K562 (cell line): ENCODE measurements around the gene GOPC. TPM values are rescaled to one million over a fixed set of nuclear protein-coding genes. Genes with fewer than 3 reads are reported as not detected.

Experiments
- BCL6 ChIP-seq: fragments of 250-450 bp; sonication (Bioruptor Pico); IDR thresholded peaks from 2 replicates; pipeline ENCODE4 v1.4.0; 2020
- DIDO1 ChIP-seq: fragments of 450-650 bp; IDR thresholded peaks from 2 replicates; pipeline ENCODE4 v1.6.1; 2016; ENCODE audit warnings: low read depth, missing biosample characterization, missing genetic modification characterization
- NCOR1 ChIP-seq: fragments of 450-650 bp; IDR thresholded peaks from 2 replicates; pipeline ENCODE4 v1.6.1; 2016; ENCODE audit warnings: mild to moderate bottlenecking, moderate library complexity
- NFIC ChIP-seq: fragments of 450-650 bp; IDR thresholded peaks from 2 replicates; pipeline ENCODE4 v1.6.1; 2017; ENCODE audit warnings: mild to moderate bottlenecking, inconsistent platforms
- RBM34 ChIP-seq: fragments of 200-400 bp; formaldehyde crosslinking; IDR thresholded peaks from 2 replicates; pipeline ENCODE4 v1.6.1; 2018; ENCODE audit warnings: low read length, borderline replicate concordance; ENCODE audit not compliant: insufficient read depth
- SAP30 ChIP-seq: fragments of 200-600 bp; sonication (generic); IDR thresholded peaks from 2 replicates; pipeline ENCODE4 v1.6.1; 2012; ENCODE audit warnings: borderline replicate concordance, low read depth, mild to moderate bottlenecking, moderate library complexity, low read length, control low read depth, inconsistent platforms; ENCODE audit not compliant: insufficient read depth, poor library complexity, severe bottlenecking
- SIN3A ChIP-seq, 2 experiments: fragments of 150-350 bp in 1 of 2; IDR thresholded peaks; 2 replicates each; pipeline ENCODE4 v1.6.1; 2011 to 2016; ENCODE audit warnings: borderline replicate concordance in 2 of 2, low read depth in 2 of 2, low read length in 2 of 2, mild to moderate bottlenecking in 2 of 2, moderate library complexity in 2 of 2; ENCODE audit not compliant: control insufficient read depth in 1 of 2
- SMARCB1 ChIP-seq: IDR thresholded peaks from 2 replicates; pipeline ENCODE4 v1.6.1; 2011; ENCODE audit warnings: improper control_type of control experiment, low read depth; ENCODE audit not compliant: insufficient read length
- SMARCE1 ChIP-seq: fragments of 450-650 bp; IDR thresholded peaks from 2 replicates; pipeline ENCODE4 v1.7.1; 2016; ENCODE audit warnings: mild to moderate bottlenecking
- SREBF2 ChIP-seq: sonication (generic); formaldehyde crosslinking; IDR thresholded peaks from 2 replicates; pipeline ENCODE4 v1.4.0; 2020; ENCODE audit warnings: mild to moderate bottlenecking, missing genetic modification reagents
- ZNF146 ChIP-seq: IDR thresholded peaks from one replicate; pipeline ENCODE4 v1.6.1; 2018; ENCODE audit warnings: missing compliant biosample characterization; ENCODE audit not compliant: unreplicated experiment
- ZNF311 ChIP-seq: fragments of 250-450 bp; sonication (Bioruptor Pico); IDR thresholded peaks from 2 replicates; pipeline ENCODE4 v1.4.0; 2020; ENCODE audit warnings: mild to moderate bottlenecking, moderate library complexity
- polyA plus RNA-seq, 8 experiments: library from polyadenylated mRNA; depleted of rRNA in 4 of 8; stranded (reverse) in 5 of 8; unstranded in 3 of 8; fragments of >200 nt; fragmentation: Nextera tagmentation in 2 of 8; fragmentation: Illumina TruSeq in 1 of 8; extraction: Ambion mirVana in 2 of 8; extraction: Trizol in 1 of 8; gene quantifications; 2 replicates each; pipeline versions ENCODE4 v1.2.1 to v1.2.3, GENCODE V29; 2011 to 2014; ENCODE audit warnings: inconsistent platforms in 1 of 8, missing spikeins in 1 of 8
- total RNA-seq, 7 experiments: library from RNA; depleted of rRNA in 6 of 7; stranded (reverse); fragments of >200 nt in 6 of 7; fragmentation: Illumina TruSeq in 2 of 7; extraction: Trizol in 2 of 7; gene quantifications; 2 replicates each; pipeline versions ENCODE4 v1.2.1 to v1.2.3, GENCODE V29; 2011 to 2021; ENCODE audit warnings: low replicate concordance in 1 of 7
- TF ChIP-seq, protein P1 (sequence below): sonication (generic); formaldehyde crosslinking; IDR thresholded peaks from 2 replicates; pipeline ENCODE4 v1.8.1; 2023; ENCODE audit warnings: missing genetic modification reagents, mild to moderate bottlenecking, borderline replicate concordance
- TF ChIP-seq, protein P2 (sequence below): fragments of 250-450 bp; sonication (Bioruptor Pico); IDR thresholded peaks from 2 replicates; pipeline ENCODE4 v1.6.1; 2021; ENCODE audit warnings: mild to moderate bottlenecking
- TF ChIP-seq, protein P3 (sequence below): fragments of 250-450 bp; sonication (Bioruptor Pico); IDR thresholded peaks from 2 replicates; pipeline ENCODE4 v1.8.0; 2021; ENCODE audit warnings: borderline replicate concordance, mild to moderate bottlenecking, moderate library complexity; ENCODE audit not compliant: poor library complexity, severe bottlenecking
- TF ChIP-seq, protein P4 (sequence below): sonication (generic); formaldehyde crosslinking; IDR thresholded peaks from 2 replicates; pipeline ENCODE4 v1.8.1; 2022; ENCODE audit warnings: missing genetic modification reagents
- TF ChIP-seq, protein P5 (sequence below): fragments of 250-450 bp; sonication (Bioruptor Pico); IDR thresholded peaks from 2 replicates; pipeline ENCODE4 v1.8.0; 2021; ENCODE audit warnings: moderate library complexity, mild to moderate bottlenecking, inconsistent platforms

GOPC gene
- total and polyA plus RNA-seq, 9 of the 15 experiments (the other 6 are each of a cell fraction or from before 2014, with no cell fraction given), result 10.0 to 32.2 (median 25.6) TPM

DNA sequence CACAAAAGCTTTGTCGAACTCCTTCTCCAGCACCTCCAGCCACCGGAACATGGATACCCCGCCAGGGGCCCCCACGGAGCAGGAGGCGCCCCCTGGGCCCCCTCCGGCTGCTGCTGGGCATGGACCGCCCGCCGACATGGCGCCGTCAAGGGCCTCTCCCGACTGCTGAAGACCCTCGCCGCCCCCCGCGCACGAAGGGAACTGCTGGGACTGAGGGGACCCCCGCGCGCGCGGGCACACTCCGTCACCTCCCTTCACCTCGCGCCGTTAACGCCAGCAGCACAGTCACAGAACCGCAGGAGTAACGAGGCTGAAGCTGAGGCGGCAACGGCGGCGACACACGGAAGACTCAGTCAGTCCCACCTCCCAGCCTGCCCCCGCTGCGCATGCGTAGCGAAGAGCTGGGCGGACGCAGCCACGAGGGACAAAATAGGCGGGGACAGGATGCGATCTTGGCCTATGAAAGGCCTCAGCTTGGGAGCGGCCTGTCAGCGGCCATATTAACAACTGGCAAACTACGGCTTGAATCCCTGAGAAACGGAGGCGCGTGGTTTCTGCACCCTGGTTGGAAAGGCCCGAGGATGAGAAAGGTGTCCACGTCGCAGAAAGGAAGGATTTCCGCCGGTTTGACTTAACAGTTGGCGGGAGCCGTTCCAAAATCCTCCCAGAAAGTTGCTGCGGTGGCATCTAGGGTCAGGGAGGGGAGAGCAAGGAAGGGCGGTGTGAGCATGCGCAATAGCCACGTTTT lies at the start of gene GOPC (continued):
- TF ChIP-seq, protein P1, sequence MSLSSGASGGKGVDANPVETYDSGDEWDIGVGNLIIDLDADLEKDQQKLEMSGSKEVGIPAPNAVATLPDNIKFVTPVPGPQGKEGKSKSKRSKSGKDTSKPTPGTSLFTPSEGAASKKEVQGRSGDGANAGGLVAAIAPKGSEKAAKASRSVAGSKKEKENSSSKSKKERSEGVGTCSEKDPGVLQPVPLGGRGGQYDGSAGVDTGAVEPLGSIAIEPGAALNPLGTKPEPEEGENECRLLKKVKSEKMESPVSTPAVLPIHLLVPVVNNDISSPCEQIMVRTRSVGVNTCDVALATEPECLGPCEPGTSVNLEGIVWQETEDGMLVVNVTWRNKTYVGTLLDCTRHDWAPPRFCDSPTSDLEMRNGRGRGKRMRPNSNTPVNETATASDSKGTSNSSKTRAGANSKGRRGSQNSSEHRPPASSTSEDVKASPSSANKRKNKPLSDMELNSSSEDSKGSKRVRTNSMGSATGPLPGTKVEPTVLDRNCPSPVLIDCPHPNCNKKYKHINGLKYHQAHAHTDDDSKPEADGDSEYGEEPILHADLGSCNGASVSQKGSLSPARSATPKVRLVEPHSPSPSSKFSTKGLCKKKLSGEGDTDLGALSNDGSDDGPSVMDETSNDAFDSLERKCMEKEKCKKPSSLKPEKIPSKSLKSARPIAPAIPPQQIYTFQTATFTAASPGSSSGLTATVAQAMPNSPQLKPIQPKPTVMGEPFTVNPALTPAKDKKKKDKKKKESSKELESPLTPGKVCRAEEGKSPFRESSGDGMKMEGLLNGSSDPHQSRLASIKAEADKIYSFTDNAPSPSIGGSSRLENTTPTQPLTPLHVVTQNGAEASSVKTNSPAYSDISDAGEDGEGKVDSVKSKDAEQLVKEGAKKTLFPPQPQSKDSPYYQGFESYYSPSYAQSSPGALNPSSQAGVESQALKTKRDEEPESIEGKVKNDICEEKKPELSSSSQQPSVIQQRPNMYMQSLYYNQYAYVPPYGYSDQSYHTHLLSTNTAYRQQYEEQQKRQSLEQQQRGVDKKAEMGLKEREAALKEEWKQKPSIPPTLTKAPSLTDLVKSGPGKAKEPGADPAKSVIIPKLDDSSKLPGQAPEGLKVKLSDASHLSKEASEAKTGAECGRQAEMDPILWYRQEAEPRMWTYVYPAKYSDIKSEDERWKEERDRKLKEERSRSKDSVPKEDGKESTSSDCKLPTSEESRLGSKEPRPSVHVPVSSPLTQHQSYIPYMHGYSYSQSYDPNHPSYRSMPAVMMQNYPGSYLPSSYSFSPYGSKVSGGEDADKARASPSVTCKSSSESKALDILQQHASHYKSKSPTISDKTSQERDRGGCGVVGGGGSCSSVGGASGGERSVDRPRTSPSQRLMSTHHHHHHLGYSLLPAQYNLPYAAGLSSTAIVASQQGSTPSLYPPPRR, result no peak; the same call in 1 of the 2 replicates
- TF ChIP-seq NCOR1, result 0 out of 2 replicates have a peak, but pooled peaks have one; percentile 3
- TF ChIP-seq NFIC, result peak; percentile 38; the same call in 1 of the 2 replicates
- TF ChIP-seq DIDO1 (tag), result peak; percentile 41; the same call in 1 of the 2 replicates
- TF ChIP-seq RBM34, result no peak
- no peak for TF ChIP-seq SMARCE1
- TF ChIP-seq ZNF146, result no peak
- no peak for TF ChIP-seq ZNF311 (CRISPR knock-in tag)
- TF ChIP-seq, protein P2, sequence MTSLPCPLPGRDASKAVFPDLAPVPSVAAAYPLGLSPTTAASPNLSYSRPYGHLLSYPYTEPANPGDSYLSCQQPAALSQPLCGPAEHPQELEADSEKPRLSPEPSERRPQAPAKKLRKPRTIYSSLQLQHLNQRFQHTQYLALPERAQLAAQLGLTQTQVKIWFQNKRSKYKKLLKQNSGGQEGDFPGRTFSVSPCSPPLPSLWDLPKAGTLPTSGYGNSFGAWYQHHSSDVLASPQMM (CRISPR knock-in tag), result no peak
- peak; percentile 82; the same call in 1 of the 2 replicates for TF ChIP-seq SREBF2 (CRISPR knock-in tag)
- no peak for TF ChIP-seq SAP30
- TF ChIP-seq, protein P3, sequence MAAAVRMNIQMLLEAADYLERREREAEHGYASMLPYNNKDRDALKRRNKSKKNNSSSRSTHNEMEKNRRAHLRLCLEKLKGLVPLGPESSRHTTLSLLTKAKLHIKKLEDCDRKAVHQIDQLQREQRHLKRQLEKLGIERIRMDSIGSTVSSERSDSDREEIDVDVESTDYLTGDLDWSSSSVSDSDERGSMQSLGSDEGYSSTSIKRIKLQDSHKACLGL (CRISPR knock-in tag), result no peak
- TF ChIP-seq BCL6, result no peak
- no peak for TF ChIP-seq SMARCB1
- TF ChIP-seq, protein P4, sequence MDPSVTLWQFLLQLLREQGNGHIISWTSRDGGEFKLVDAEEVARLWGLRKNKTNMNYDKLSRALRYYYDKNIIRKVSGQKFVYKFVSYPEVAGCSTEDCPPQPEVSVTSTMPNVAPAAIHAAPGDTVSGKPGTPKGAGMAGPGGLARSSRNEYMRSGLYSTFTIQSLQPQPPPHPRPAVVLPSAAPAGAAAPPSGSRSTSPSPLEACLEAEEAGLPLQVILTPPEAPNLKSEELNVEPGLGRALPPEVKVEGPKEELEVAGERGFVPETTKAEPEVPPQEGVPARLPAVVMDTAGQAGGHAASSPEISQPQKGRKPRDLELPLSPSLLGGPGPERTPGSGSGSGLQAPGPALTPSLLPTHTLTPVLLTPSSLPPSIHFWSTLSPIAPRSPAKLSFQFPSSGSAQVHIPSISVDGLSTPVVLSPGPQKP, result no peak
- TF ChIP-seq, protein P5, sequence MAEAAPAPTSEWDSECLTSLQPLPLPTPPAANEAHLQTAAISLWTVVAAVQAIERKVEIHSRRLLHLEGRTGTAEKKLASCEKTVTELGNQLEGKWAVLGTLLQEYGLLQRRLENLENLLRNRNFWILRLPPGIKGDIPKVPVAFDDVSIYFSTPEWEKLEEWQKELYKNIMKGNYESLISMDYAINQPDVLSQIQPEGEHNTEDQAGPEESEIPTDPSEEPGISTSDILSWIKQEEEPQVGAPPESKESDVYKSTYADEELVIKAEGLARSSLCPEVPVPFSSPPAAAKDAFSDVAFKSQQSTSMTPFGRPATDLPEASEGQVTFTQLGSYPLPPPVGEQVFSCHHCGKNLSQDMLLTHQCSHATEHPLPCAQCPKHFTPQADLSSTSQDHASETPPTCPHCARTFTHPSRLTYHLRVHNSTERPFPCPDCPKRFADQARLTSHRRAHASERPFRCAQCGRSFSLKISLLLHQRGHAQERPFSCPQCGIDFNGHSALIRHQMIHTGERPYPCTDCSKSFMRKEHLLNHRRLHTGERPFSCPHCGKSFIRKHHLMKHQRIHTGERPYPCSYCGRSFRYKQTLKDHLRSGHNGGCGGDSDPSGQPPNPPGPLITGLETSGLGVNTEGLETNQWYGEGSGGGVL (CRISPR knock-in tag), result no peak
- 0 out of 4 replicates have a peak, but pooled peaks of 1 of the 2 experiments have one; percentile 25 for TF ChIP-seq SIN3A (IDR thresholded peaks at IDR 0.05; ENCODE audit: borderline replicate concordance in 2 of 2, control insufficient read depth in 1 of 2, low read depth in 2 of 2, low read length in 2 of 2)
